ENCODE results near the gene CANT1.

DNA sequence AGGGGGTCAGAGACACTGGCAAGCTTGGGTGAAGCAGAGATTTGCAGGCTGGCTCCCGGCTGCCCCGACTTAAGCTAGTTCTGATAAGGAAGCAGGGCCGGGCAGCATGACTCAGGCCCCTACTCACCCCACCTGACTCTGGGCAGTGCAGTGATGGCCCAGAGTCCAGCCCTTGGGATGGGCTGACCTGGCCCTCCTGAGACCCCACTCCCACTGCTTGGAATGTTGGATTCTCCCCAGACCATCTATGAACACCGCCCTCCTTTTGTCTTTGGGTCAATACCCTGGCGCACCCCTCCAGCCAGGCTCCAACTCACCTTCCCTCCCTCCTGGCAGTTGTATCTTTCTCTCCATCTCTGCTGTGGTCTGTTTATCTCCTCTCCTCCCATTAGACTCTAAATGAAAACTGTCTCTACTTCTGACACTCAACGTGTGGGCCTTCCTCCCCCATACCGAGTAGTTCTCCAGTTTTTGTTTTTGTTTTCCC, 50.9 kb downstream of the CANT1 start:
- TF ChIP-seq, protein P1, sequence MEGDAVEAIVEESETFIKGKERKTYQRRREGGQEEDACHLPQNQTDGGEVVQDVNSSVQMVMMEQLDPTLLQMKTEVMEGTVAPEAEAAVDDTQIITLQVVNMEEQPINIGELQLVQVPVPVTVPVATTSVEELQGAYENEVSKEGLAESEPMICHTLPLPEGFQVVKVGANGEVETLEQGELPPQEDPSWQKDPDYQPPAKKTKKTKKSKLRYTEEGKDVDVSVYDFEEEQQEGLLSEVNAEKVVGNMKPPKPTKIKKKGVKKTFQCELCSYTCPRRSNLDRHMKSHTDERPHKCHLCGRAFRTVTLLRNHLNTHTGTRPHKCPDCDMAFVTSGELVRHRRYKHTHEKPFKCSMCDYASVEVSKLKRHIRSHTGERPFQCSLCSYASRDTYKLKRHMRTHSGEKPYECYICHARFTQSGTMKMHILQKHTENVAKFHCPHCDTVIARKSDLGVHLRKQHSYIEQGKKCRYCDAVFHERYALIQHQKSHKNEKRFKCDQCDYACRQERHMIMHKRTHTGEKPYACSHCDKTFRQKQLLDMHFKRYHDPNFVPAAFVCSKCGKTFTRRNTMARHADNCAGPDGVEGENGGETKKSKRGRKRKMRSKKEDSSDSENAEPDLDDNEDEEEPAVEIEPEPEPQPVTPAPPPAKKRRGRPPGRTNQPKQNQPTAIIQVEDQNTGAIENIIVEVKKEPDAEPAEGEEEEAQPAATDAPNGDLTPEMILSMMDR (IDR thresholded peaks at IDR 0.05) = no peak
- TF ChIP-seq POLR2A (IDR thresholded peaks at IDR 0.05) = no peak

All from ovary (tissue), 3 donors.